Measurements from ENCODE around the gene DYTN.

DNA sequence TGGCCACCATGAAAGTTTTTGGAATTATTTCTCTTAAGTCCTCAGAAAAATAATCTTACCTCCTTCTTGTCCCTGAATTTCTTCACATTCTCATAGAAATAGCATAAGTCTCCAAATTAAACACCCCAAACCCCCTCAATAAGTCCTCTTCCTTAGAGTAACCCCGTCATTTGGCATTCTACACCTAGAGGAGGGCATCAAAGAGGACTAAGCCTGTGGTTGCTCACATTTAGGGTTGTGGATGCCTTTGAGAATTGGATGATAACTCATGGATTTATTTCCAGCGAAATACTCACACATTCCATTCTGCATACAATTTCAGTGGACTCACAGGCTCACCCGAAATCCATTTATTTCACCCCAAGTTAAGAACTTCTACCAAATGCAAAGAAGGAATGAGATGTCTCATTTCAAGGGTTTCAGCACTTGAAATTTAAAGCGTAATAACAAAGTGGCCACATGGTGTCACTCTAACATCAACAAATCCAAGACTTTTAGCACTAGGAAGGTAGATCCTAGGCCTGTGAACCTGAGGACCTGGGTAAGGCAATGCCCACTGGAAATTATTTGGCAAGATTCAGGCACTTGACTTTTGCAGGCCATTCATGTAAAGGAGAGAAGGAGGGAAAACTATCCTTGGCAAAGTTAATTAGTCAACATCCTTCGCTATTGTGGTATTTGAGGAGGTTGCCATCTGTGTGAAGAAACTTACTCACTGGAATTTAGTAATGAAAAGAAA is 24.6 kb downstream of the DYTN start:
- TF ChIP-seq, protein P1, sequence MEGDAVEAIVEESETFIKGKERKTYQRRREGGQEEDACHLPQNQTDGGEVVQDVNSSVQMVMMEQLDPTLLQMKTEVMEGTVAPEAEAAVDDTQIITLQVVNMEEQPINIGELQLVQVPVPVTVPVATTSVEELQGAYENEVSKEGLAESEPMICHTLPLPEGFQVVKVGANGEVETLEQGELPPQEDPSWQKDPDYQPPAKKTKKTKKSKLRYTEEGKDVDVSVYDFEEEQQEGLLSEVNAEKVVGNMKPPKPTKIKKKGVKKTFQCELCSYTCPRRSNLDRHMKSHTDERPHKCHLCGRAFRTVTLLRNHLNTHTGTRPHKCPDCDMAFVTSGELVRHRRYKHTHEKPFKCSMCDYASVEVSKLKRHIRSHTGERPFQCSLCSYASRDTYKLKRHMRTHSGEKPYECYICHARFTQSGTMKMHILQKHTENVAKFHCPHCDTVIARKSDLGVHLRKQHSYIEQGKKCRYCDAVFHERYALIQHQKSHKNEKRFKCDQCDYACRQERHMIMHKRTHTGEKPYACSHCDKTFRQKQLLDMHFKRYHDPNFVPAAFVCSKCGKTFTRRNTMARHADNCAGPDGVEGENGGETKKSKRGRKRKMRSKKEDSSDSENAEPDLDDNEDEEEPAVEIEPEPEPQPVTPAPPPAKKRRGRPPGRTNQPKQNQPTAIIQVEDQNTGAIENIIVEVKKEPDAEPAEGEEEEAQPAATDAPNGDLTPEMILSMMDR (IDR thresholded peaks at IDR 0.05; ENCODE audit: borderline replicate concordance, extremely low read depth, low read length, poor library complexity, severe bottlenecking) = peak; percentile 77
- TF ChIP-seq EZH2 (IDR thresholded peaks at IDR 0.05; ENCODE audit: borderline replicate concordance, low read depth, low read length, severe bottlenecking) = no peak

All from DND-41 (cell line).